Natural killer cell (primary cell): Measurements from ENCODE around the gene TGM4. TPM values are rescaled to one million over a fixed set of nuclear protein-coding genes. Genes with fewer than 3 reads are reported as not detected.

ENCODE experiments used
- ATAC-seq, 3 donors: fragments of 150-1000 bp in 2 of 3; fragments of 200-7000 bp in 1 of 3; cut with Tn5 transposase; 1 replicate in 1 of 3; 2 replicates in 2 of 3; pipeline ENCODE4 v1.10.0; 2021; ENCODE audit warnings: mild to moderate bottlenecking in 2 of 3, moderate library complexity in 2 of 3
- DNase-seq, 2 donors: peaks; one replicate each; pipeline versions ENCODE4 v3.0.0 to v3.0.0-alpha.2; 2013 to 2021; ENCODE audit warnings: mixed read lengths in 1 of 2
- H3K27ac ChIP-seq: one replicate; pipeline ENCODE4 v1.5.1; 2013; ENCODE audit warnings: mild to moderate bottlenecking, low read length
- H3K27me3 ChIP-seq: one replicate; pipeline ENCODE4 v1.6.1; 2013; ENCODE audit warnings: low read length; ENCODE audit not compliant: control insufficient read depth, insufficient read depth
- H3K36me3 ChIP-seq: one replicate; pipeline ENCODE4 v1.6.1; 2013; ENCODE audit warnings: low read length; ENCODE audit not compliant: control insufficient read depth, insufficient read depth
- H3K4me1 ChIP-seq: one replicate; pipeline ENCODE4 v1.6.1; 2013; ENCODE audit warnings: low read length; ENCODE audit not compliant: control insufficient read depth, insufficient read depth
- H3K4me3 ChIP-seq: one replicate; pipeline ENCODE4 v1.5.1; 2013; ENCODE audit warnings: low read length
- H3K9me3 ChIP-seq: one replicate; pipeline ENCODE4 v1.6.1; 2013; ENCODE audit warnings: low read length; ENCODE audit not compliant: control insufficient read depth, insufficient read depth
- H3K27ac Mint-ChIP-seq, 2 donors: one replicate each; pipeline ENCODE4 v1.8.0; 2022; ENCODE audit warnings: mild to moderate bottlenecking in 2 of 2, mixed read lengths in 2 of 2, moderate library complexity in 1 of 2
- H3K27me3 Mint-ChIP-seq, 2 donors: one replicate each; pipeline ENCODE4 v1.8.0; 2022; ENCODE audit warnings: low read depth in 2 of 2, mixed read lengths in 2 of 2
- H3K36me3 Mint-ChIP-seq: one replicate; pipeline ENCODE4 v1.8.0; 2022; ENCODE audit warnings: mixed read lengths
- H3K4me1 Mint-ChIP-seq, 2 donors: one replicate each; pipeline ENCODE4 v1.8.0; 2022; ENCODE audit warnings: mixed read lengths in 2 of 2
- H3K4me3 Mint-ChIP-seq: one replicate; pipeline ENCODE4 v1.8.0; 2022; ENCODE audit warnings: mild to moderate bottlenecking, moderate library complexity, mixed read lengths
- H3K9me3 Mint-ChIP-seq, 2 donors: one replicate each; pipeline ENCODE4 v1.8.0; 2022; ENCODE audit warnings: mixed read lengths in 2 of 2
- CTCF ChIP-seq: fragments of 200-600 bp; IDR thresholded peaks from one replicate; pipeline ENCODE4 v1.8.0; 2022; ENCODE audit warnings: antibody characterized with exemption
- WGBS: methylation state at CpG from one replicate; pipeline ENCODE4 v1.1.7; 2013; ENCODE audit warnings: missing lambda C conversion rate; ENCODE audit not compliant: insufficient coverage; 5-methylcytosine and 5-hydroxymethylcytosine counted together
- intact Hi-C: fragments of 100-400 bp; cut with micrococcal nuclease; formaldehyde crosslinking; loops from one replicate; pipeline ENCODE4 v1.14.2; 2022
- total RNA-seq, 4 donors: library from RNA; stranded (reverse); fragments of 120-200 nt in 1 of 4; gene quantifications; one replicate each; pipeline versions ENCODE4 v1.2.3 to v1.2.4, GENCODE V29; 2013 to 2022

The TGM4 gene
- total RNA-seq: not detected
- total RNA-seq (2013): not detected

DNA sequence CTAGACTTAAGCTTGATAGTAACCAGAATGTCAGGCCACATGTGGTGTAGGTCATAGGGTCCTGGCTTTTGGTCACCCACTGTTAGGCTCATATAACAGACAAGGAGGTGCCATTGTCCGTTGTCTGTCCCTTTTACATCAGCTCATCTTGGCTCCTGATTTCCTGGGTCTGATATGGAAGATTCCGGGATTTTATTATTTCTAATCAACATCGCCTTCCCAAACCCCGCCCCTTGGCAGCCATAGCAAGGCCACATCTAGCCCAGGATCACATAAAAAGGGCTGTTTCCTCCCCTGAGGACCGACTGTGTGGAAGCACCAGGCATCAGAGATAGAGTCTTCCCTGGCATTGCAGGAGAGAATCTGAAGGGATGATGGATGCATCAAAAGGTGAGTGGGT, at the start of gene TGM4:
Gene TGM4, plus strand, starts transcription at position 301 of the 400 bp plus-strand sequence. Its CDS starts 71 bp downstream, at position 372.
- no peak within 1 kb of the TSS for H3K27ac Mint-ChIP-seq
- intact Hi-C loops: no loop called here
- WGBS: 94% methylated on average over 5 of the region's 5 CpGs
- no peak for TF ChIP-seq CTCF
- H3K4me1 ChIP-seq: no peaks in the 10 kb centered on the region
- H3K36me3 Mint-ChIP-seq: no peaks in the 10 kb centered on the region
- DNase-seq: no peak
- no peaks in the 10 kb centered on the region for H3K9me3 Mint-ChIP-seq
- no peaks in the 10 kb centered on the region for H3K36me3 ChIP-seq
- H3K4me1 Mint-ChIP-seq: no peaks in the 10 kb centered on the region
- H3K9me3 ChIP-seq: no peaks in the 10 kb centered on the region
- ATAC-seq: no peak
- no peak within 1 kb of the TSS for H3K4me3 Mint-ChIP-seq
- H3K27me3 Mint-ChIP-seq: peaks cover 0 to 2% of the 10 kb centered on the region in 2 donors
- H3K27ac ChIP-seq: no peak within 1 kb of the TSS
- no peak within 1 kb of the TSS for H3K4me3 ChIP-seq
- H3K27me3 ChIP-seq: no peaks in the 10 kb centered on the region

- no peaks in the 10 kb centered on the region for H3K4me1 Mint-ChIP-seq
- no peaks in the 10 kb centered on the region for H3K36me3 ChIP-seq
- intact Hi-C loops: no loop called here
- H3K27ac ChIP-seq: no peak overlapping the region
- no peak overlapping the region for H3K4me3 Mint-ChIP-seq
- WGBS: 100% methylated on average over 1 of the region's 2 CpGs
- no peaks in the 10 kb centered on the region for H3K27me3 ChIP-seq
- no peaks in the 10 kb centered on the region for H3K27me3 Mint-ChIP-seq
- H3K36me3 Mint-ChIP-seq: no peaks in the 10 kb centered on the region
- ATAC-seq: no peak
- DNase-seq: no peak
- H3K27ac Mint-ChIP-seq: no peak overlapping the region
- H3K4me1 ChIP-seq: no peaks in the 10 kb centered on the region
- H3K9me3 ChIP-seq: no peaks in the 10 kb centered on the region
- no peak for TF ChIP-seq CTCF
- H3K9me3 Mint-ChIP-seq: no peaks in the 10 kb centered on the region
- H3K4me3 ChIP-seq: no peak overlapping the region
Observed at GRCh38 chr3:44825264-44825925, 49.0 kb upstream of the TGM4 start.

GRCh38 chr3:44827196-44827595, 47.2 kb upstream of the TGM4 start:
- H3K4me1 Mint-ChIP-seq: no peaks in the 10 kb centered on the region
- no peak overlapping the region for H3K27ac ChIP-seq
- no peaks in the 10 kb centered on the region for H3K9me3 ChIP-seq
- no peak overlapping the region for H3K27ac Mint-ChIP-seq
- no peaks in the 10 kb centered on the region for H3K27me3 Mint-ChIP-seq
- H3K36me3 Mint-ChIP-seq: no peaks in the 10 kb centered on the region
- no peak for TF ChIP-seq CTCF
- 100% methylated on average over 1 of the region's 3 CpGs for WGBS
- no peaks in the 10 kb centered on the region for H3K9me3 Mint-ChIP-seq
- no peaks in the 10 kb centered on the region for H3K36me3 ChIP-seq
- no peak overlapping the region for H3K4me3 Mint-ChIP-seq
- no peaks in the 10 kb centered on the region for H3K4me1 ChIP-seq
- no peaks in the 10 kb centered on the region for H3K27me3 ChIP-seq
- ATAC-seq (no peak), DNase-seq (no peak)
- no peak overlapping the region for H3K4me3 ChIP-seq
- intact Hi-C loops: no loop called here

DNA sequence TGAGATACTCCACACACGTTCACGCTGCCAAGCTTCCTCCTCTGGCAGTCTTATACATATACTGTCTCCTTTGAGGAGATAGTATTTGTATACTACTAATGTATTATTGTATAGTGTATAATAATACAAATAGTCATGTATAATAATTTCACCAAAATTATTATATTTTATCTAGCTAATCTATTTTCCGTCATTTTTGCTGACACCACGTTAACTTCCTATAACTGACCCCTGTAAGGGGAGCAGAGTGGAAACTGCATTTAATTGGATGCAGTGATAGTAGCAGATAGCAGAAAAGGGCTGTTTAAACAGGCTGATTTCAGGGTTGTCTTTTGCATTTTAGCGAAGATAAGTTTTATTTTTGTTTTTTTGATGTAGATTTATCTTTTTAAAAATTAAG, 43.2 kb upstream of the TGM4 start:
- H3K4me3 ChIP-seq: no peak overlapping the region
- H3K27me3 ChIP-seq: no peaks in the 10 kb centered on the region
- WGBS: 100% methylated on average over 2 of the region's 5 CpGs
- Mint-ChIP-seq H3K9me3 (peaks cover 3% of the 10 kb centered on the region in 2 donors), H3K4me3 (no peak overlapping the region), H3K36me3 (peaks cover 7% of the 10 kb centered on the region), H3K4me1 (no peaks in the 10 kb centered on the region), H3K27ac (no peak overlapping the region), H3K27me3 (no peaks in the 10 kb centered on the region)
- DNase-seq (no peak), ATAC-seq (no peak)
- no peaks in the 10 kb centered on the region for H3K4me1 ChIP-seq
- H3K9me3 ChIP-seq: no peaks in the 10 kb centered on the region
- H3K27ac ChIP-seq: no peak overlapping the region
- intact Hi-C loops: no loop called here
- no peak for TF ChIP-seq CTCF
- H3K36me3 ChIP-seq: no peaks in the 10 kb centered on the region
